DND-41 (cell line): ENCODE results near the gene SLC10A7.

ENCODE experiments used
- CTCF ChIP-seq: IDR thresholded peaks from 2 replicates; pipeline ENCODE4 v1.5.1; 2012; ENCODE audit warnings: borderline replicate concordance, low read length, moderate library complexity, mild to moderate bottlenecking; ENCODE audit not compliant: poor library complexity, severe bottlenecking; ENCODE audit errors: extremely low read depth
- EZH2 ChIP-seq: IDR thresholded peaks from 3 replicates; pipeline ENCODE4 v1.6.1; 2012; ENCODE audit warnings: borderline replicate concordance, low read depth, mild to moderate bottlenecking, moderate library complexity, low read length, inconsistent platforms; ENCODE audit not compliant: severe bottlenecking

- no peak for TF ChIP-seq CTCF
- TF ChIP-seq EZH2: no peak
Measured at GRCh38 chr4:146349306-146349705, 172.4 kb downstream of the SLC10A7 start.
